ENCODE data around the gene C19orf67. TPM values are rescaled to one million over a fixed set of nuclear protein-coding genes. Genes with fewer than 3 reads are reported as not detected.

Gene C19orf67
- total RNA-seq, 1 donor from 2014 or later = 0.45 TPM

DNA sequence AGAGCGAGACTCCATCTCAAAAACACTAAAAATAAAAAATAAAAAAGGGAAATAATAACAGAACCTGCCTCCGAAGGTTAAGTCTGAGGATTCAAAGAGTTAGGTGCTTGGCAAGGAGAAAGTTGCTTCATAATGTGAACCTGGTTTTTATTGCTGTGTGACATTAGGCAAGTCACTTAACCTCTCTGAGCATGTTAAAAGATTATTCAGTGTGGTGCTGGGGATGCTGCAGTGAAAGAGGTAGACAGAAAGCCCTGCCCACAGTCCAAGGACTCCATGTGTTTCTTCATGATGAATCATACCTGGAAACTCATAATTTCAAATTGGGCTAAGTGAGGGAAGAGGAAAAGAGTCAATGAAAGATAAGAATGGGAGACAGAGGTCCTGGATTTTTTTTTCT lies 51.6 kb downstream of the C19orf67 start:
- TF ChIP-seq, protein P1, sequence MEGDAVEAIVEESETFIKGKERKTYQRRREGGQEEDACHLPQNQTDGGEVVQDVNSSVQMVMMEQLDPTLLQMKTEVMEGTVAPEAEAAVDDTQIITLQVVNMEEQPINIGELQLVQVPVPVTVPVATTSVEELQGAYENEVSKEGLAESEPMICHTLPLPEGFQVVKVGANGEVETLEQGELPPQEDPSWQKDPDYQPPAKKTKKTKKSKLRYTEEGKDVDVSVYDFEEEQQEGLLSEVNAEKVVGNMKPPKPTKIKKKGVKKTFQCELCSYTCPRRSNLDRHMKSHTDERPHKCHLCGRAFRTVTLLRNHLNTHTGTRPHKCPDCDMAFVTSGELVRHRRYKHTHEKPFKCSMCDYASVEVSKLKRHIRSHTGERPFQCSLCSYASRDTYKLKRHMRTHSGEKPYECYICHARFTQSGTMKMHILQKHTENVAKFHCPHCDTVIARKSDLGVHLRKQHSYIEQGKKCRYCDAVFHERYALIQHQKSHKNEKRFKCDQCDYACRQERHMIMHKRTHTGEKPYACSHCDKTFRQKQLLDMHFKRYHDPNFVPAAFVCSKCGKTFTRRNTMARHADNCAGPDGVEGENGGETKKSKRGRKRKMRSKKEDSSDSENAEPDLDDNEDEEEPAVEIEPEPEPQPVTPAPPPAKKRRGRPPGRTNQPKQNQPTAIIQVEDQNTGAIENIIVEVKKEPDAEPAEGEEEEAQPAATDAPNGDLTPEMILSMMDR (IDR thresholded peaks at IDR 0.05; ENCODE audit: unreplicated experiment) = no peak
- H3K4me3 Mint-ChIP-seq = no peak overlapping the region
- peaks cover 3% of the 10 kb centered on the region for H3K4me1 Mint-ChIP-seq
- H3K36me3 Mint-ChIP-seq = no peaks in the 10 kb centered on the region
- no peak for DNase-seq (ENCODE audit: low spot score in 2 of 2, unreplicated experiment in 2 of 2)
- H3K27me3 Mint-ChIP-seq (ENCODE audit: low read depth) = peaks cover 9% of the 10 kb centered on the region
- H3K27ac Mint-ChIP-seq = no peak overlapping the region
- H3K9me3 Mint-ChIP-seq = no peaks in the 10 kb centered on the region

DNA sequence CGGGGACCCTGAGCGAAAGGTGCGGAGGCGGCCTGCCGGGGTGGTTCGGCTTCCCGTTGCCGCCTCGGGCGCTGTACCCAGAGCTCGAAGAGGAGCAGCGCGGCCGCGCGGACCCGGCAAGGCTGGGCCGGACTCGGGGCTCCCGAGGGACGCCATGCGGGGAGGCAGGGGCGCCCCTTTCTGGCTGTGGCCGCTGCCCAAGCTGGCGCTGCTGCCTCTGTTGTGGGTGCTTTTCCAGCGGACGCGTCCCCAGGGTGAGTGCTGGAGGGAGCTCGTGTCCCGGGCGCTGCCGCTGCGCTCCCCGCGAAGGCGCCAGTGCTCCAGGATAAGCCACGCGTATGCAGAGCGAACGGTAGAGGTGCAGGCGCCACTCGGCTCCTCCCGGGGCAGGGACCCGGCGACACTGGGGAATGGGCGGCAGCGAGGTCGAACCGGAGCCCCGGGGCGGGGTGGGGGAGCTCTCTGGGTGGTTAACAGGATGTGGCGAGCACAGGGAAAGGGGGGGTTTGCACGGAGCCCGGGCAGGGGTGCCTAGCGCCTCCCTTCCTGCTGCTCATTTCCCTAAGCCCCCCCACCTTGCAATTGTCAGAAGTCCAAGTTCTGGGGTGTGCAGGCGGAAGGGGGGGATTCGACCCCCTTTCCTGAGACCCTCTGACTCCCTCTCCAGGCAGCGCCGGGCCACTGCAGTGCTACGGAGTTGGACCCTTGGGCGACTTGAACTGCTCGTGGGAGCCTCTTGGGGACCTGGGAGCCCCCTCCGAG lies 53.7 kb downstream of the C19orf67 start, which contains the start of gene IL27RA:
TSS of gene IL27RA (plus strand) at position 44 of the 762 bp plus-strand sequence. CDS start at position 155, 111 bp downstream.
- Mint-ChIP-seq H3K27me3 (ENCODE audit: low read depth) (peaks cover 16% of the 10 kb centered on the region), H3K4me1 (peaks cover 3% of the 10 kb centered on the region), H3K9me3 (no peaks in the 10 kb centered on the region), H3K4me3 (peak within 1 kb of the TSS; percentile 76), H3K36me3 (no peaks in the 10 kb centered on the region), H3K27ac (no peak within 1 kb of the TSS)
- DNase-seq (ENCODE audit: low spot score in 2 of 2, unreplicated experiment in 2 of 2) = peak; percentile 41 to 72
- TF ChIP-seq, protein P1 (IDR thresholded peaks at IDR 0.05; ENCODE audit: unreplicated experiment) = peak; percentile 33

Other genes starting within 250 kb of the C19orf67 start
- gene NANOS3, start 208.6 kb downstream of the C19orf67 start, total RNA-seq = 4.9 to 8.6 TPM (median 8.2 TPM) in 3 replicates
- gene BRME1, start 179.7 kb downstream of the C19orf67 start, total RNA-seq = 6.3 to 7.2 TPM (median 7.0 TPM) in 3 replicates
- gene CC2D1A, start 179.6 kb downstream of the C19orf67 start, total RNA-seq = 59.2 to 66.0 TPM (median 62.8 TPM) in 3 replicates
- 0.20 to 1.0 TPM (median 0.75 TPM) in 3 replicates for gene PODNL1, start 147.4 kb downstream of the C19orf67 start, total RNA-seq
- 54.4 to 56.6 TPM (median 55.7 TPM) in 3 replicates for gene DCAF15, start 133.3 kb downstream of the C19orf67 start, total RNA-seq
- 20.6 to 21.6 TPM (median 21.2 TPM) in 3 replicates for gene RFX1, start 79.5 kb downstream of the C19orf67 start, total RNA-seq
- gene RLN3, start 57.6 kb downstream of the C19orf67 start, total RNA-seq = not detected in 3 replicates
- 6.2 to 6.6 TPM (median 6.5 TPM) in 3 replicates for gene IL27RA, start 54.0 kb downstream of the C19orf67 start, total RNA-seq
- gene PALM3, start 23.7 kb downstream of the C19orf67 start, total RNA-seq = 2.0 to 2.4 TPM (median 2.3 TPM) in 3 replicates
- gene MISP3, start 13.0 kb downstream of the C19orf67 start, total RNA-seq = 0.81 to 1.3 TPM (median 0.98 TPM) in 3 replicates
- gene SAMD1, start 5.0 kb upstream of the C19orf67 start, total RNA-seq = 67.8 to 74.2 TPM (median 74.0 TPM) in 3 replicates
- gene PRKACA, start 32.0 kb upstream of the C19orf67 start, total RNA-seq = 80.9 to 87.7 TPM (median 82.9 TPM) in 3 replicates
- 6.3 to 8.9 TPM (median 8.4 TPM) in 3 replicates for gene ASF1B, start 50.8 kb upstream of the C19orf67 start, total RNA-seq
- gene ADGRL1, start 120.4 kb upstream of the C19orf67 start, total RNA-seq = 97.9 to 106 TPM (median 102 TPM) in 3 replicates